ENCODE results near the gene RGS12.

DNA sequence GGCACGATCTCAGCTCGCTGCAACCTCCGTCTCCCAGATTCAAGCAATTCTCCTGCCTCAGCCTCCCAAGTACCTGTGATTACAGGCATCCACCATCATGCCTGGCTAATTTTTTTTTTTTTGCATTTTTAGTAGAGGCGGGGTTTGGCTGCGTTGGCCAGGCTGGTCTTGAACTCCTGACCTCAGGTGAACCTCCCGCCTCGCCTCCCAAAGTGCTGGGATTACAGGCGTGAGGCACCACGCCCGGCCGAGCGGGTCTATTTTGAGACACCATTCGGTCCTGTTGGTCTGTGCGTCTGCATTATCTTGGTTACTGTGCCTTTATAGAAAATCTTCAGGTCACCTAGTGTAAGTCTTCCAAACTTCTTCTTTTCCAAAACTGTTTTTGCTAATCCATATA lies 21.7 kb upstream of the RGS12 start:
- TF ChIP-seq, protein P1, sequence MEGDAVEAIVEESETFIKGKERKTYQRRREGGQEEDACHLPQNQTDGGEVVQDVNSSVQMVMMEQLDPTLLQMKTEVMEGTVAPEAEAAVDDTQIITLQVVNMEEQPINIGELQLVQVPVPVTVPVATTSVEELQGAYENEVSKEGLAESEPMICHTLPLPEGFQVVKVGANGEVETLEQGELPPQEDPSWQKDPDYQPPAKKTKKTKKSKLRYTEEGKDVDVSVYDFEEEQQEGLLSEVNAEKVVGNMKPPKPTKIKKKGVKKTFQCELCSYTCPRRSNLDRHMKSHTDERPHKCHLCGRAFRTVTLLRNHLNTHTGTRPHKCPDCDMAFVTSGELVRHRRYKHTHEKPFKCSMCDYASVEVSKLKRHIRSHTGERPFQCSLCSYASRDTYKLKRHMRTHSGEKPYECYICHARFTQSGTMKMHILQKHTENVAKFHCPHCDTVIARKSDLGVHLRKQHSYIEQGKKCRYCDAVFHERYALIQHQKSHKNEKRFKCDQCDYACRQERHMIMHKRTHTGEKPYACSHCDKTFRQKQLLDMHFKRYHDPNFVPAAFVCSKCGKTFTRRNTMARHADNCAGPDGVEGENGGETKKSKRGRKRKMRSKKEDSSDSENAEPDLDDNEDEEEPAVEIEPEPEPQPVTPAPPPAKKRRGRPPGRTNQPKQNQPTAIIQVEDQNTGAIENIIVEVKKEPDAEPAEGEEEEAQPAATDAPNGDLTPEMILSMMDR (IDR thresholded peaks at IDR 0.05; ENCODE audit: low read length): no peak
- no peak for TF ChIP-seq EZH2 (IDR thresholded peaks at IDR 0.05; ENCODE audit: borderline replicate concordance, low read length)

All from OCI-LY1 (cell line).